Stimulated activated CD8-positive, alpha-beta memory T cell treated with anti-CD3 and anti-CD28 coated beads, Interleukin-15, amount 100 ng/mL, for 24 hours (primary cell): ENCODE results near the gene BMAL1.

Source experiments
- DNase-seq: peaks from one replicate; pipeline ENCODE4 v3.0.0-alpha.2; 2020; ENCODE audit warnings: low read depth

BMAL1 gene

GRCh38 chr11:13261591-13262061 lies 16.0 kb upstream of the BMAL1 start:
- no peak for DNase-seq

- no peak for DNase-seq
Observed at GRCh38 chr11:13262096-13262495, 15.5 kb upstream of the BMAL1 start.

GRCh38 chr11:13268791-13269190 lies 8.8 kb upstream of the BMAL1 start:
- no peak for DNase-seq

GRCh38 chr11:13269775-13270174 lies 7.8 kb upstream of the BMAL1 start:
- DNase-seq: no peak

GRCh38 chr11:13271060-13271693 lies 6.4 kb upstream of the BMAL1 start:
- no peak for DNase-seq

- DNase-seq: no peak
Observed at GRCh38 chr11:13276454-13276831, 1.1 kb upstream of the BMAL1 start.

- DNase-seq: peak; percentile 97
Observed at GRCh38 chr11:13276832-13277767, 490 bp upstream of the BMAL1 start.

GRCh38 chr11:13278609-13279486 lies 1.3 kb downstream of the BMAL1 start:
- no peak for DNase-seq

- no peak for DNase-seq
Observed at GRCh38 chr11:13279487-13279834, 1.9 kb downstream of the BMAL1 start.

GRCh38 chr11:13280092-13280722 lies 2.6 kb downstream of the BMAL1 start:
- no peak for DNase-seq

- no peak for DNase-seq
Observed at GRCh38 chr11:13280777-13281176, 3.2 kb downstream of the BMAL1 start.

- no peak for DNase-seq
Observed at GRCh38 chr11:13283636-13284035, 6.0 kb downstream of the BMAL1 start.

- DNase-seq: no peak
Observed at GRCh38 chr11:13284776-13285588, 7.4 kb downstream of the BMAL1 start.

GRCh38 chr11:13286279-13286821 lies 8.8 kb downstream of the BMAL1 start:
- DNase-seq: no peak

- DNase-seq: no peak
Observed at GRCh38 chr11:13287036-13287435, 9.4 kb downstream of the BMAL1 start.

GRCh38 chr11:13287681-13288080 lies 10.1 kb downstream of the BMAL1 start:
- DNase-seq: no peak

GRCh38 chr11:13288375-13289029 lies 10.9 kb downstream of the BMAL1 start:
- DNase-seq: no peak

- DNase-seq: no peak
Observed at GRCh38 chr11:13289081-13289480, 11.5 kb downstream of the BMAL1 start.

GRCh38 chr11:13290221-13290980 lies 12.8 kb downstream of the BMAL1 start:
- no peak for DNase-seq
